Central memory CD4-positive, alpha-beta T cell (primary cell): Measurements from ENCODE around the gene SFMBT2.
"Not testable (repeated sequence)": the region's sequence is repeated elsewhere in the genome, so short reads cannot be mapped to it uniquely, and the experiment has no call there.

Source experiments
- DNase-seq: peaks from one replicate; pipeline ENCODE4 v3.0.0; 2022

Gene SFMBT2

GRCh38 chr10:7258948-7259523, 151.8 kb downstream of the SFMBT2 start:
- peak; percentile 63 for DNase-seq

- no peak for DNase-seq
Observed at GRCh38 chr10:7255517-7255916, 155.3 kb downstream of the SFMBT2 start.

DNA sequence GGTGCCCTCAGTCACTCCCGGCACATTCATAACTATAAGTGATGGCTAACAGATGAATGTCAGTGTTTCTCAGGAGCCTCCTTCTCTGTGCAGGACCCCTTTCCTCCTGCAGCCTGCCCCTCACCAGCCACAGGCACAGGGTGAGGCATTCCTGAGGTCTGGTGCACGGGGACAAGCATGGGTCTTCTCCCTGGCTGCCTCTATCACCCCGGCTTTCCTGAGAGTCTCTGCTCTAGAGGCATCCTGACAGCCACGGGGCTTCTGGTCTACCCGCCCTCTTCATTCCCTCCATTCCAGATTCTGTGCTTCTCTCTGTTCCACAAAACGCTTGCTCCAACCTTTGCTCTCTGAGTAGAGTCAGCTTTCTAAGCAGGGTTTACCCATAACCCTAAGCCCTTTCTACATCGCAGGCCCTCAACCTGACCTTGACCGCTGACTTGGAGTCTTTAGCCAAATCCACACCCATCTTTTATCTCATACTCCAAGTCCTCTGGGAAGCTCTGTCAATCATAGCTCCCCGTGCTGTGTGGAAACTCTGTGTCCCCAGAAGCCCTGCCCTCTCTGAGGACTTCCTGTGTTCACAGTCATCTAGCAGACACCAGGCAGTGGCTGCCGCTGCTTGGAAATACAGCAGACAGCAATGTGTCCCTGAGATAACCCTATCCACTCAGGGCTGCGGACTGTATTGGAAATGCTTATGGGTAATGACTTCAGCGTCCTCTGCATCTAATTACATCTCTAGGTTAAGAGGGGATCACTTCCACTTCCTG, 159.0 kb downstream of the SFMBT2 start:
- DNase-seq = no peak

- DNase-seq = no peak
Observed at GRCh38 chr10:7250236-7250635, 160.6 kb downstream of the SFMBT2 start.

GRCh38 chr10:7248585-7249164, 162.2 kb downstream of the SFMBT2 start:
- no peak for DNase-seq

- no peak for DNase-seq
Observed at GRCh38 chr10:7248148-7248547, 162.7 kb downstream of the SFMBT2 start.

- no peak for DNase-seq
Observed at GRCh38 chr10:7245505-7245904, 165.3 kb downstream of the SFMBT2 start.

GRCh38 chr10:7243873-7244272, 167.0 kb downstream of the SFMBT2 start:
- no peak for DNase-seq

GRCh38 chr10:7243139-7243538, 167.7 kb downstream of the SFMBT2 start:
- no peak for DNase-seq

GRCh38 chr10:7239312-7239985, 171.4 kb downstream of the SFMBT2 start:
- no peak for DNase-seq

DNA sequence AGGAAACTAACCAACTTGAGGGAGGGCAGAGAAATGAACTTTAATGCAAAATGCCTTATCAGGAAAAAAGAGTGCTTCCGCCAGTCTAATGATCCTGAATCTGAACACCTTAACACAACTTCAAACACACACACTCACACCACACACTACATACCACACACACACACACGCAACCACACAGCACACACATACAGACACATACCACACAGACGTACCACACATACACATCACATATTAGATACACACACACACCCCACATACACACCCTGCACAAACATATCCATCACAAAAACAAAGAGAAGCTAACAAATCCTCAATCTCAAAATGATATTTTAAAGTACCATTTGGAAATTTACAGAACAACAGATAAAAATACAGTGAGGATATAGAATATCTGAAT, 175.5 kb downstream of the SFMBT2 start:
- no peak for DNase-seq

DNA sequence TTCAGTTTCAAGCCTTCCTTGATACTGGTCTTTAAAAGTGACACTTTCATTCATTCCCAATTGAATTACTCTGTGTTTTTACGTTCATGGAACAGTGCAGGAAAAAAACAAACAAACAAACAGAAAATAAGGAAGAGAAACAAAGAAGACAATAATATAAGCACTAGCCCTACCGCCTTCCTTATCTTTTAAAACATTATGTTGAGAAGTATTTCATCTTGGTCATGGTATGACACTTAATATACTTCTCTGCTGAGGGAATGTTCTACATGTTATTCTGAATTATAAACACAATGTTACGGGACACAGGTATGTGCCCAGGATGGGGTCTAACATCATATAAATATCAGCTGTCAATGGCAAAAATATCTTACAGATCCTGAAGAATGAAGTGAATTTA, 176.7 kb downstream of the SFMBT2 start:
- DNase-seq = no peak

- no peak for DNase-seq
Observed at GRCh38 chr10:7233259-7233991, 177.4 kb downstream of the SFMBT2 start.

DNA sequence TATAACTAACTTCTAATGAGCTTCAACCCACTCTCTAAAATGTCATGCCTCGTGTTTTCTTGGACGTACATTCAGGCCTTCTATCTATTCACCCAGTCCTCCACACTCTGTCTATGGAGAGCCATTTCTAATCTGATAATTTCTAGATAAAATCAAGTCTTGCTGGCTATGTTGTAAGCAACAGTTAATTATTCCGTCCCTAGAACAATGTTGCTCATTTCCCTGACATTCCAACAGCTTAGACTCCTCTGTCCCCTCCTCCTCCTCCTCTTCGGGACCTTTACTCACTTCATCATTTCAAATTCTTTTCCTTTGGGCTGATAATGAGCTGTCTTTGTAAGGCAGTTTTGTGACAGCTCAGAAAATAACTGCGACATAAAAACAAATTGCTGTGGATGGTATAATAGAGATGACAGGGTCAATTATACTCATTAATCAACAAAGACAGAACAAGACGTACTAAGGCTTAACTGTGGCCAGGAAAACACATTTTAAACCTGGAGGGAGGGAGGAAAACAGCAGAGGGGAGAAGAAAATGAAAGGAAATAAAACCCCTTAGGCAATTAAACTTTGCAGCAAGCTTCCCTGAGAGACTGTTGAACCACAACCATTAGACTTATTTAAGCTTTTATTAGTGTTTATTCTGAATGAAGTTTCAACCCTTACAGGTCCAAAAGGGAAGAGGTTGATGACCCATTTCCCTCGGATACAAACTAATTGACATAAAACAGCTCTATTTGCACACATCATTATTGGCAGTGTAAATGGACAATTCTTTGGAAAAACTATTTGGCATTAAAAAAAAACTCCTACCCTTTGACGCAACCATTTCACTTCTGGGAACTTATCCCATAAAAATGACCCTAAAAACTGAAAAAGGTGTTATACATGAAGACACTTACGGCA, 179.1 kb downstream of the SFMBT2 start:
- no peak for DNase-seq

- no peak for DNase-seq
Observed at GRCh38 chr10:7230951-7231350, 179.9 kb downstream of the SFMBT2 start.

- no peak for DNase-seq
Observed at GRCh38 chr10:7230036-7230435, 180.8 kb downstream of the SFMBT2 start.

- DNase-seq = no peak
Observed at GRCh38 chr10:7225133-7225532, 185.7 kb downstream of the SFMBT2 start.

- no peak for DNase-seq
Observed at GRCh38 chr10:7218968-7219367, 191.9 kb downstream of the SFMBT2 start.

GRCh38 chr10:7212696-7213095, 198.1 kb downstream of the SFMBT2 start:
- not testable (repeated sequence) for DNase-seq

DNA sequence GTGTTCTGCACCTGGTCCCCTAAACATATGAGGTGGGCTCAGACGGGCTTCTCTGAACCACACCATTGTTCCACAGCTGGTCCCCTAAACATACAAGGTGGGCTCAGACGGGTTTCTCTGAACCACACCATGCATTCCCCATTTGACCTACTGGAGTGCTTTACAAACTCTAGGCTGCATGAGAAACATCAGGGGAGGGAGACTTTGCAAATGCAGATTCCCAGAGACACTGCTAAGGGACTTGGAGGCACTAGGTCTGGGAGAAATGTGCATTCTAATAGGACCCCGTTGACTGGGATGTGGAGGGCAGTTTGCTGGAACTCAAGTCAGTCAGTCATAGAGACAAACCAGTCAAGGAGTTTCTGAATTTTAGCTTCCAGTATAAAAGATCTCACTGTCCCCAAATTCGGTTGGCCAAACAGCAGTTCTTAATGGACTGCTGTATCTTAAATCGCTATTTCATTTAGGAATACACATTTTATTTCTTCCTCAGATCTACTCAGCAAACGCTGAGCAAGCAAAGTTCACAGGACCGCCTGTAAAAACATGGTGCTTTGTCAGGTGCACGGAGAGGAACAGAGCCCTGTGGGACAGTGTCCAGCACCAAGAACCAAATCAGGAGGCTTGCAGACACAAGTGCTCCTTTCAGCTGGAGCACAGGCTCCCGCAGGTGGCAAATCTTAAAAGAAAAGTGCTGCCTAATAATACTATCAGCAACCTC, 198.8 kb downstream of the SFMBT2 start:
- no peak for DNase-seq

DNA sequence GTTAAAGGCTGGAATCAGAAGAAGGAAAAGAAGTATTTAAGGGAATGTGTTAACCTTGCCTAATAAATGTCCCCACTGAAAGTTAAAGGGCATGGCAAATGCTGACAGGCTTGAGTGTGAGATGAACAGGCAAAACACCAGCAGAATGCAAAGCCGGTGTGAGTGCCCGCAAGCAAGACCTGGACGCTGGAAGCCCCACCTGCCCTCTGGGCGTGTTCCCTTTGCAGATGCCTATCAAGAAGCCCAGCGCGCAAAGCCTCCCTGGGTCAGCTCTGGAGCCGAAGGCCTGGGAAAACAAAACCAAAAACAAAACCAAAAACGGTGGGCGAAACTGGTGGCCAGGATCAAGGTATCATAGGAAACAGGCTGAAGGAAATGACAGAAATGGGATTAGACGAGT, 200.3 kb downstream of the SFMBT2 start:
- DNase-seq = no peak
